ENCODE results near the gene FBXO42. TPM values are rescaled to one million over a fixed set of nuclear protein-coding genes. Genes with fewer than 3 reads are reported as not detected.

Gene FBXO42
- total and polyA plus RNA-seq, 2 of the 13 experiments (the other 11 are each of a cell fraction or from before 2014, with no cell fraction given): 7.6 to 17.5 TPM

GRCh38 chr1:16351456-16351993, 755 bp downstream of the FBXO42 start (continued):
- TF ChIP-seq ZNF18 (CRISPR knock-in tag; IDR thresholded peaks at IDR 0.05; ENCODE audit: insufficient replicate concordance) (no peak), ZNF816 (CRISPR knock-in tag; IDR thresholded peaks at IDR 0.05; ENCODE audit: borderline replicate concordance) (no peak), CHD4 (IDR thresholded peaks at IDR 0.05; ENCODE audit: borderline replicate concordance, low read length) (no peak), HIVEP1 (CRISPR knock-in tag; IDR thresholded peaks at IDR 0.05) (no peak), HOXA9 (CRISPR knock-in tag; IDR thresholded peaks at IDR 0.05; ENCODE audit: borderline replicate concordance) (0 out of 2 replicates have a peak, but pooled peaks have one; percentile 7), FOXK2 (IDR thresholded peaks at IDR 0.05) (no peak), MAX (IDR thresholded peaks at IDR 0.05) (no peak), ZNF724P (CRISPR knock-in tag; IDR thresholded peaks at IDR 0.05; ENCODE audit: borderline replicate concordance) (no peak), ELF3 (CRISPR knock-in tag; IDR thresholded peaks at IDR 0.05) (no peak)

- Histone ChIP-seq H3K4me2 (ENCODE audit: low read depth, low read length) (peak overlapping the region; percentile 37), H3K27ac (ENCODE audit: extremely low read length, insufficient read depth, low read length) (no peak overlapping the region), H3K27me3 (ENCODE audit: control insufficient read depth in 1 of 2, insufficient read depth in 2 of 2, low read length in 2 of 2) (no peaks in the 10 kb centered on the region; a peak in 1 of 5 replicates), H3K4me1 (ENCODE audit: insufficient read depth, low read length) (peaks cover 37% of the 10 kb centered on the region), H4K20me1 (ENCODE audit: insufficient read depth, low read length) (peaks cover 14% of the 10 kb centered on the region), H3K9ac (ENCODE audit: insufficient read depth, low read depth, low read length) (no peak overlapping the region), H3K79me2 (ENCODE audit: insufficient read depth, low read length) (peaks cover 65% of the 10 kb centered on the region), H3K9me3 (ENCODE audit: low read length) (no peaks in the 10 kb centered on the region), H3K36me3 (replicated peaks in 1 of 2; ENCODE audit: control insufficient read depth in 1 of 2, insufficient read depth in 2 of 2, low read length in 2 of 2) (no peaks in the 10 kb centered on the region; a peak in 2 of 5 replicates), H3K4me3 (replicated peaks in 1 of 3; ENCODE audit: insufficient read depth in 1 of 3, low read depth in 2 of 3, low read length in 3 of 3) (peak overlapping the region in 1 of 3 experiments; percentile 92; a peak in 1 of 6 replicates), H2AFZ (ENCODE audit: low read length) (no peak overlapping the region)
- ChIA-PET CTCF (ENCODE audit: low intra/inter-chr PET ratio, low total read pairs) (no interaction called here), POLR2A (interaction anchor here (0.7 kb wide), 1 partner anchor 17 kb away, joined by 4 read pairs; the partner anchor contains the start of gene SZRD1)
- no peak for FAIRE-seq
- BruUV-seq (replicated peaks): no TSS peak
- ATAC-seq: no peak
- in situ Hi-C loops (cut with HindIII; ENCODE audit: extremely low pct_ligation_motif_present, low pct_unique_long_range_greater_than_20kb): no loop called here
- intact Hi-C loops (cut with micrococcal nuclease; ENCODE audit: unreplicated experiment): no loop called here
- 82% methylated on average over 2 of the region's 2 CpGs for WGBS (ENCODE audit: low lambda C conversion rate)
- DNase-seq (ENCODE audit: low spot score): no peak
- TF ChIP-seq ZMYM3 (CRISPR knock-in tag; IDR thresholded peaks at IDR 0.05): no peak
- no peak for TF ChIP-seq ZNF205 (CRISPR knock-in tag; IDR thresholded peaks at IDR 0.05)
- TF ChIP-seq IKZF4 (CRISPR knock-in tag; IDR thresholded peaks at IDR 0.05; ENCODE audit: borderline replicate concordance, low read depth, not compliant biosample characterization): no peak
- no peak for TF ChIP-seq DNMT3B (CRISPR knock-in tag; conservative IDR thresholded peaks at IDR 0.05)
- TF ChIP-seq HES4 (CRISPR knock-in tag; IDR thresholded peaks at IDR 0.05; ENCODE audit: borderline replicate concordance): no peak
- TF ChIP-seq EED (CRISPR knock-in tag; IDR thresholded peaks at IDR 0.05): no peak
- no peak for TF ChIP-seq GMEB2 (CRISPR knock-in tag; IDR thresholded peaks at IDR 0.05; ENCODE audit: low read depth)
- 0 out of 2 replicates have a peak, but pooled peaks have one; percentile 17 for TF ChIP-seq CREB1 (IDR thresholded peaks at IDR 0.05)
- TF ChIP-seq CREB1 (CRISPR knock-in tag; IDR thresholded peaks at IDR 0.05): no peak
- TF ChIP-seq ATF7 (IDR thresholded peaks at IDR 0.05): peak; percentile 58; the same call in 1 of the 2 replicates
- TF ChIP-seq ATF7 (CRISPR knock-in tag; IDR thresholded peaks at IDR 0.05): no peak
- TF ChIP-seq FOXP1 (IDR thresholded peaks at IDR 0.05): no peak
- no peak for TF ChIP-seq FOXP1 (CRISPR knock-in tag; IDR thresholded peaks at IDR 0.05)
These were observed 2.4 kb downstream of the FBXO42 start for GRCh38 chr1:16349847-16350406.
